T-cell (primary cell): ENCODE data around the gene SASH3. TPM values are rescaled to one million over a fixed set of nuclear protein-coding genes. Genes with fewer than 3 reads are reported as not detected.
"Not testable (repeated sequence)": the region's sequence is repeated elsewhere in the genome, so short reads cannot be mapped to it uniquely, and the experiment has no call there.

Experiments
- ATAC-seq, 4 experiments: fragments of 200-7000 bp in 3 of 4; fragments of 150-1000 bp in 1 of 4; cut with Tn5 transposase; replicated peaks in 1 of 4; 1 replicate in 3 of 4; 2 replicates in 1 of 4; pipeline ENCODE4 v1.10.0; 2021; ENCODE audit warnings: moderate library complexity in 3 of 4, mild to moderate bottlenecking in 2 of 4, moderate number of reproducible peaks in 1 of 4
- CTCF ChIA-PET, 2 donors: fragments of 300-600 bp; sonication (Branson Sonifier 250); formaldehyde crosslinking; loops; one replicate each; lab custom pipeline; 2022; ENCODE audit warnings: antibody characterized with exemption in 2 of 2; lab: Charles Lee
- POLR2A ChIA-PET, 2 donors: fragments of 300-600 bp; sonication (Branson Sonifier 250); formaldehyde crosslinking; loops; one replicate each; lab custom pipeline; 2022; ENCODE audit warnings: antibody characterized with exemption in 2 of 2; lab: Charles Lee
- DNase-seq, 35 experiments: peaks; one replicate each; pipeline versions ENCODE4 v3.0.0 to v3.0.0-alpha.2; 2013 to 2023
- H3K27ac ChIP-seq: one replicate; pipeline ENCODE4 v1.5.1; 2013; ENCODE audit warnings: low read length
- H3K27me3 ChIP-seq, 2 experiments: replicated peaks in 1 of 2; 1 replicate in 1 of 2; 2 replicates in 1 of 2; pipeline versions ENCODE4 v1.6.1 to v1.7.0; 2013; ENCODE audit warnings: low read length in 1 of 2, mixed read lengths in 1 of 2; ENCODE audit not compliant: control insufficient read depth in 2 of 2, insufficient read depth in 2 of 2; ENCODE audit errors: extremely low read depth in 1 of 2
- H3K36me3 ChIP-seq, 2 donors: 1 replicate in 1 of 2; 2 replicates in 1 of 2; pipeline versions ENCODE4 v1.6.1 to v1.7.0; 2013; ENCODE audit warnings: low read length in 1 of 2; ENCODE audit not compliant: control insufficient read depth in 2 of 2, insufficient read depth in 1 of 2; ENCODE audit errors: extremely low read depth in 1 of 2
- H3K4me1 ChIP-seq, 2 experiments: 1 replicate in 1 of 2; 2 replicates in 1 of 2; pipeline versions ENCODE4 v1.6.1 to v1.7.0; 2013; ENCODE audit warnings: low read length in 2 of 2, mixed read lengths in 1 of 2; ENCODE audit not compliant: insufficient read depth in 2 of 2, control insufficient read depth in 1 of 2; ENCODE audit errors: extremely low read depth in 1 of 2
- H3K4me3 ChIP-seq, 2 donors: 1 replicate in 1 of 2; 2 replicates in 1 of 2; pipeline versions ENCODE4 v1.5.1 to v1.7.0; 2013; ENCODE audit warnings: mild to moderate bottlenecking in 2 of 2, low read length in 1 of 2, moderate library complexity in 1 of 2; ENCODE audit not compliant: control insufficient read depth in 1 of 2; ENCODE audit errors: extremely low read depth in 1 of 2
- H3K9me3 ChIP-seq: 2 replicates; pipeline ENCODE4 v1.7.0; 2013
- H3K27ac Mint-ChIP-seq, 2 donors: one replicate each; pipeline ENCODE4 v1.8.0; 2020 to 2021; ENCODE audit warnings: mild to moderate bottlenecking in 2 of 2, mixed read lengths in 2 of 2
- H3K27me3 Mint-ChIP-seq, 2 donors: one replicate each; pipeline ENCODE4 v1.8.0; 2021 to 2022; ENCODE audit warnings: mixed read lengths in 2 of 2
- H3K36me3 Mint-ChIP-seq: one replicate; pipeline ENCODE4 v1.8.0; 2021; ENCODE audit warnings: mixed read lengths
- H3K4me1 Mint-ChIP-seq, 3 donors: one replicate each; pipeline ENCODE4 v1.8.0; 2020 to 2022; ENCODE audit warnings: mixed read lengths in 3 of 3, mild to moderate bottlenecking in 1 of 3
- H3K4me3 Mint-ChIP-seq, 3 donors: one replicate each; pipeline ENCODE4 v1.8.0; 2020 to 2022; ENCODE audit warnings: mild to moderate bottlenecking in 3 of 3, mixed read lengths in 3 of 3, moderate library complexity in 3 of 3
- H3K9me3 Mint-ChIP-seq, 3 donors: one replicate each; pipeline ENCODE4 v1.8.0; 2020 to 2022; ENCODE audit warnings: mixed read lengths in 3 of 3
- WGBS: methylation state at CpG from one replicate; pipeline ENCODE4 v1.1.5; 2013; ENCODE audit warnings: missing lambda C conversion rate; ENCODE audit not compliant: insufficient coverage; 5-methylcytosine and 5-hydroxymethylcytosine counted together
- total RNA-seq, 35 experiments: library from RNA in 6 of 35; stranded (reverse) in 6 of 35; fragments of 120-200 nt in 1 of 35; gene quantifications; one replicate each; pipeline versions ENCODE4 v1.2.1 to v1.2.4 and lab custom pipeline; 2013 to 2026

SASH3 gene
- total RNA-seq, 5 donors from 2014 or later (not counting 1 experiment from before 2014, with no cell fraction given) = 102 to 163 (median 142) TPM

DNA sequence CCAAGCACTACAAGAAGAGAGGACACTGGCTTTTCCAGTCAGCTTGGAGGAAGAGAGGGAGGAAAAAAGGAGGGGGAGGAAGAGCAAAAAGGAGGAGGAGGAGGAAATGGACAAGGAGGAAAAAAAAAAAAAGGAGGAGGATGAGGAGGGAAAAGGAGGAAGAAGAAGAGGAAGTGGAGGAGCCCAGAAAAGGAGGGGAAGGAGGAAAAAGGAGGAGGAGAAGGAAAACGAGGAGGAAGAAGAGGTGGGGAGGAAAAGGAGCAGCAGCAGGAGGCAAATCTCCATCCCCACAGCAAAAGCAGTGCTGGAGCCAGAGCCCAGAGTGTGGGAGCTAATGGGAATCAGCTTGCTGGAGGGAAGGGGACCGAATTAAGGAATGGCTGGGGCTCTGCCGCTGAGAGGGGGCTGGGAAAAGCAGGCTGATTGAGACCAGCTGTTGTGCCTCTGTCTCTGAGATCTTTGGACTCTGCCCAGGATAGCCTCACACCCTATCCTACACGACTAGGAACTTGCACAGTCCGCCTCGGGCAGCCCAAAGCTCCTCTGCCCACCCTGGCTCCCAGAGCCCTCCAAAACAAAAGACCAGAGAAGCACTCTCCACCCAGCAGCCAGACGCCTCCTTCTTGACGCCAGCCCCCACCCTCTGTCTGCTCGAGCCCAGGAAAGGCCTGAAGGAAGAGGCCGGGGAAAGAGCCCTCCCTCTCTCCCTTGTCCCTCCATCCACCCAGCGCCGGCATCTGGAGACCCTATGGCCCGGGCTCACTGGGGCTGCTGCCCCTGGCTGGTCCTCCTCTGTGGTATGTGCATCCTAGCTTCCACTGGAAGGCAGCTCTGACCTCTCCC is 41.1 kb upstream of the SASH3 start, which contains the start of gene XPNPEP2:
TSS of gene XPNPEP2 (plus strand) at position 514 of the 843 bp plus-strand sequence. CDS start at position 749, 235 bp downstream.
- 100% methylated on average over 1 of the region's 13 CpGs for WGBS
- ChIA-PET CTCF (interaction anchor here in 1 of 2 donors (0.5 kb wide), 1 partner anchor 31 kb away, joined by 3 read pairs; no protein-coding TSS in a partner anchor), POLR2A (interaction anchor here in 1 of 2 donors (0.7 kb wide), 1 partner anchor 121 kb away, joined by 13 read pairs; no protein-coding TSS in a partner anchor)

DNA sequence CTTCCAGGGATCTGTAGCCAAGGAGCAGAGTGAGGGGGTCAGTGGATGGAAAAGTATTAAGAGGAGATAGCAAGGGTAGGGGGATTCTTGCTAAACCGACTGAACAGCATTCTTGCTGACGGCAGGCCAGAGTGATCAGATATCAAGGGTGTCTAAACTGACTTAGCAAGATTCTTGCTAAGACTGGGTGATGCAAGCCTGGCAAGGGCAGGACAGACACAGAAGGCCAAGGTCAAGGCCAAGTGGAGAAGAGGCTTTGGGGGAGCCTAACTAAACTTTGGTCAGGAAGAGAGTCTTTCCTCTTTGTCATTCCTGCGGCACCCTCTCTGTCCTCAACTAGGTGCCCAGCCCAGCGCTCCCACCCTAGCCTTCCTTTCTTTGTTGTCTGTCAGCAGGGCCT is 40.2 kb upstream of the SASH3 start:
- no peaks in the 10 kb centered on the region for H3K36me3 ChIP-seq
- ATAC-seq = no peak
- H3K27me3 Mint-ChIP-seq = peaks cover 0 to 17% of the 10 kb centered on the region in 2 donors
- H3K27ac ChIP-seq = no peak overlapping the region
- 100% methylated on average over 2 of the region's 4 CpGs for WGBS
- peaks cover 1 to 60% of the 10 kb centered on the region in 2 experiments for H3K4me1 ChIP-seq
- H3K9me3 Mint-ChIP-seq = no peaks in the 10 kb centered on the region
- DNase-seq = no peak
- POLR2A ChIA-PET = no interaction called here
- H3K4me3 Mint-ChIP-seq = no peak overlapping the region
- H3K27ac Mint-ChIP-seq = no peak overlapping the region
- H3K4me3 ChIP-seq = no peak overlapping the region
- no peaks in the 10 kb centered on the region for H3K9me3 ChIP-seq
- no peaks in the 10 kb centered on the region for H3K36me3 Mint-ChIP-seq
- CTCF ChIA-PET = no interaction called here
- H3K4me1 Mint-ChIP-seq = peaks cover 35 to 55% (median 45%) of the 10 kb centered on the region in 3 donors
- H3K27me3 ChIP-seq = no peaks in the 10 kb centered on the region

More for the DNA sequence above, 41.1 kb upstream of the SASH3 start, which contains the start of gene XPNPEP2:
- H3K27ac ChIP-seq = no peak within 1 kb of the TSS
- Mint-ChIP-seq H3K36me3 (no peaks in the 10 kb centered on the region), H3K4me1 (peaks cover 28 to 50% (median 36%) of the 10 kb centered on the region in 3 donors), H3K27me3 (peaks cover 0 to 14% of the 10 kb centered on the region in 2 donors), H3K9me3 (no peaks in the 10 kb centered on the region), H3K4me3 (no peak within 1 kb of the TSS), H3K27ac (peak within 1 kb of the TSS in 1 of 2 donors; percentile 52)
- H3K4me3 ChIP-seq = no peak within 1 kb of the TSS
- DNase-seq (no peak), ATAC-seq (no peak)
- peaks cover 0 to 51% of the 10 kb centered on the region in 2 experiments for H3K4me1 ChIP-seq
- H3K36me3 ChIP-seq = no peaks in the 10 kb centered on the region
- H3K27me3 ChIP-seq = no peaks in the 10 kb centered on the region
- H3K9me3 ChIP-seq = no peaks in the 10 kb centered on the region

DNA sequence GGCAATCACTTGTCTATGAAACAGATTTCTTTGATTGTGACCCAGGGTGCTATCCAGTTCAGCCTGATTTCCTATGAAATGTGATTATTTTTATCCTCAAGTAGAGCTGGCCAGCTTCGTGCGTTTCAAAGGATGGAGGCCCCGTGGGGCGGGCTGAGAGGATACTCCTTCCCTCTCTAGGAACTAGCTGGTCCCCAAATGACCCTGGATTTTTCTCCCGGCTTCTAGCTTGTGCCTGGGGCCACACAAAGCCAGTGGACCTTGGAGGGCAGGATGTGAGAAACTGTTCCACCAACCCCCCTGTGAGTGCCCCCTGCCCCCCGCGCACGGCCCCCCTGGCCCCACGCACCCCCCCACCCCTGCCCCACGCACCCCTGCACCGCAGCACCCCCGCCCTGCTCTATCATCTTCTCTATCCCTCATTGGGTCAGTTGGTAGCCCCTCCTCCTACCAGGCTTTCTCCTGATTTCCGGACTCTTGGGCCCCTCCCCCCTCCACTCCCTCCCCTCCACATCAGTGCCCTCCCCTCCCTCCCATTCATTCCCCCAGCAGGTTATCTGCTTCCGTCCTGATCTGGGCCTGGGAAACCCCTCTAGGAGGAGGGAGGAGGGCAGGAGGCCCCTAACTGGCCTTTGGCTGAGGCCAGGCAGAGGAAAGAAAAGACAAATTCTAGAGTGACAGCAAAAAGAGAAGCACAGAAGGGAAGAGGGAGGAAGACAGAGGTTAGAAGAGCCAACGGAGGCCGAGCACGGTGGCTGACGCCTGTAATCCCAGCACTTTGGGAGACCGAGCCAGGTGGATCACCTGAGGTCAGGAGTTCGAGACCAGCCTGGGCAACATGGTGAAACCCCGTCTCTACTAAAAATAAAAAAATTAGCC is 37.6 kb upstream of the SASH3 start:
- Histone ChIP-seq H3K9me3 (no peaks in the 10 kb centered on the region), H3K4me1 (peaks cover 3 to 60% of the 10 kb centered on the region in 2 experiments), H3K27me3 (no peaks in the 10 kb centered on the region), H3K36me3 (no peaks in the 10 kb centered on the region), H3K27ac (no peak overlapping the region), H3K4me3 (no peak overlapping the region)
- H3K4me1 Mint-ChIP-seq = peaks cover 37 to 54% (median 54%) of the 10 kb centered on the region in 3 donors
- ChIA-PET CTCF (no interaction called here), POLR2A (no interaction called here)
- no peaks in the 10 kb centered on the region for H3K36me3 Mint-ChIP-seq
- no peaks in the 10 kb centered on the region for H3K9me3 Mint-ChIP-seq
- ATAC-seq (no peak), DNase-seq (no peak)
- WGBS = 67% methylated on average over 1 of the region's 21 CpGs
- H3K27ac Mint-ChIP-seq = peak overlapping the region; percentile 31 to 76
- H3K27me3 Mint-ChIP-seq = peaks cover 0 to 17% of the 10 kb centered on the region in 2 donors
- H3K4me3 Mint-ChIP-seq = peak overlapping the region in 1 of 3 donors; percentile 26

DNA sequence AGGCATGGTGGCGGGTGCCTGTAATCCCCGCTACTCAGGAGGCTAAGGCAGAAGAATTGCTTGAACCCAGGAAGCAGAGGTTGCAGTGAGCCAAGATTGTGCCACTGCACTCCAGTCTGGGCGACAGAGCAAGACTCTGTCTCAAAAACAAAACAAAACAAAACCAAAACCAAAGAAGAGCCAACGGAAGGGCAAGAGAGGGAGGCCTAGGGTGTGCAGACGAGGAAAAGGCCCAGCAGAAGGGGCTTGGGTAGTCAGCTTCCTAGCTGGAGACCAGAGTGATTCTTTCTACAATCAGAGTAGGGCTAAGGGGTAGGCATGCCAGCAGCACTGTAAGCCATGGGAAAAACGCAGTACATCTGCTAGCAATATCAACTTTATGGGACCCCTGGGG is 37.0 kb upstream of the SASH3 start:
- peak overlapping the region in 1 of 3 donors; percentile 26 for H3K4me3 Mint-ChIP-seq
- peak in 1 of 4 experiments; percentile 31 for ATAC-seq
- H3K36me3 ChIP-seq, H3K36me3 Mint-ChIP-seq, H3K4me3 ChIP-seq, H3K9me3 ChIP-seq, DNase-seq, H3K27ac ChIP-seq, H3K27me3 ChIP-seq, POLR2A ChIA-PET, CTCF ChIA-PET, H3K9me3 Mint-ChIP-seq: not testable (repeated sequence)
- peaks cover 0 to 19% of the 10 kb centered on the region in 2 donors for H3K27me3 Mint-ChIP-seq
- WGBS = 75% methylated on average over 2 of the region's 6 CpGs
- peak overlapping the region; percentile 31 to 76 for H3K27ac Mint-ChIP-seq
- peaks cover 3 to 53% of the 10 kb centered on the region in 2 experiments for H3K4me1 ChIP-seq
- peaks cover 37 to 54% (median 50%) of the 10 kb centered on the region in 3 donors for H3K4me1 Mint-ChIP-seq

DNA sequence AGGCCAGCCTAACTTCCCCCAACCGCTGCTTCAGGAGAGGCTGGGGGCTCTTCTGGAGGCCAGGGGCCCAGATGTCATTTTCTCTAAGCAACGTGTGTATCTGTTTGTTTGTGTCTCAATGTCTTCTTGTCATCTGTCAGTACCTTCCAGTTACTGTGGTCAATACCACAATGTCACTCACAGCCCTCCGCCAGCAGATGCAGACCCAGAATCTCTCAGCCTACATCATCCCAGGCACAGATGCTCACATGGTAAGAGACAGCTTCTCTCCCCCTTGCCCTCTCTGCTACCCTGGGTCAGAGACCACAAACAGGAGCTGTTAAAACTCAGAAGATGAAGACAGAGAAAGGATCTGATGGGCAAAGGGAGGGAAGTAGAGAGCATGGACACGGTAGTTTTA is 35.9 kb upstream of the SASH3 start:
- ChIA-PET CTCF (interaction anchor here in 1 of 2 donors (1.5 kb wide), 1 partner anchor 9 kb away, joined by 5 read pairs; no protein-coding TSS in a partner anchor), POLR2A (no interaction called here)
- H3K4me1 Mint-ChIP-seq = peaks cover 32 to 54% (median 44%) of the 10 kb centered on the region in 3 donors
- H3K9me3 Mint-ChIP-seq = no peaks in the 10 kb centered on the region
- H3K4me1 ChIP-seq = peaks cover 3 to 44% of the 10 kb centered on the region in 2 experiments
- ATAC-seq (no peak), DNase-seq (no peak)
- no peaks in the 10 kb centered on the region for H3K27me3 ChIP-seq
- H3K4me3 Mint-ChIP-seq = peak overlapping the region in 2 of 3 donors; percentile 10 to 31
- H3K4me3 ChIP-seq = no peak overlapping the region
- no peaks in the 10 kb centered on the region for H3K9me3 ChIP-seq
- peak overlapping the region in 1 of 2 donors; percentile 63 for H3K27ac Mint-ChIP-seq
- H3K36me3 Mint-ChIP-seq = no peaks in the 10 kb centered on the region
- no peak overlapping the region for H3K27ac ChIP-seq
- no peaks in the 10 kb centered on the region for H3K36me3 ChIP-seq
- no CpG with 5 or more reads among the region's 4 CpGs for WGBS
- peaks cover 0 to 20% of the 10 kb centered on the region in 2 donors for H3K27me3 Mint-ChIP-seq
